Tibial artery (tissue), 4 donors: ENCODE measurements around the gene SLC7A4.

Experiments used
- DNase-seq, 2 donors: peaks; one replicate each; pipeline ENCODE4 v3.0.0-alpha.2; 2019
- H3K27ac ChIP-seq, 2 donors: fragments of 200-600 bp; sonication (generic) in 1 of 2; 1 replicate in 1 of 2; 2 replicates in 1 of 2; pipeline ENCODE4 v1.5.1; 2018 to 2019; ENCODE audit warnings: mild to moderate bottlenecking in 1 of 2
- H3K27me3 ChIP-seq, 2 donors: fragments of 200-600 bp; sonication (generic) in 1 of 2; one replicate each; pipeline versions ENCODE4 v1.5.1 to v1.6.0; 2016 to 2019
- H3K36me3 ChIP-seq, 3 donors: fragments of 200-600 bp; sonication (generic) in 2 of 3; one replicate each; pipeline ENCODE4 v1.5.1; 2016 to 2019; ENCODE audit warnings: mild to moderate bottlenecking in 2 of 3
- H3K4me1 ChIP-seq, 4 donors: fragments of 200-600 bp; sonication (generic) in 2 of 4; 1 replicate in 3 of 4; 2 replicates in 1 of 4; pipeline ENCODE4 v1.5.1; 2016 to 2019
- H3K4me3 ChIP-seq, 2 donors: fragments of 200-600 bp; sonication (generic) in 1 of 2; 1 replicate in 1 of 2; 2 replicates in 1 of 2; pipeline ENCODE4 v1.5.1; 2018 to 2019; ENCODE audit warnings: mild to moderate bottlenecking in 2 of 2
- H3K9me3 ChIP-seq, 3 donors: fragments of 200-600 bp; sonication (generic) in 1 of 3; one replicate each; pipeline ENCODE4 v1.5.1; 2016 to 2019
- intact Hi-C: fragments of 100-400 bp; cut with DNase I; formaldehyde crosslinking; loops from one replicate; pipeline ENCODE4 v1.15.0; 2023; ENCODE audit warnings: low total_unique reads
- TF ChIP-seq, protein P1 (sequence below), 2 experiments: fragments of 200-600 bp in 1 of 2; fragments of 450-650 bp in 1 of 2; IDR thresholded peaks; one replicate each; pipeline ENCODE4 v1.5.1; 2017 to 2019; ENCODE audit warnings: antibody characterized with exemption in 2 of 2, mild to moderate bottlenecking in 1 of 2, moderate library complexity in 1 of 2

The SLC7A4 gene

GRCh38 chr22:20979243-20979809 lies 53.0 kb downstream of the SLC7A4 start:
- intact Hi-C loops: no loop called here
- H3K9me3 ChIP-seq: peaks cover 0 to 10% (median 0%) of the 10 kb centered on the region in 3 donors
- peak overlapping the region; percentile 9 to 21 for H3K4me3 ChIP-seq
- H3K4me1 ChIP-seq: peaks cover 0 to 41% (median 23%) of the 10 kb centered on the region in 4 donors
- no peak for DNase-seq
- peaks cover 0 to 40% of the 10 kb centered on the region in 2 donors for H3K27me3 ChIP-seq
- peaks cover 0 to 10% (median 0%) of the 10 kb centered on the region in 3 donors for H3K36me3 ChIP-seq
- H3K27ac ChIP-seq: no peak overlapping the region
- TF ChIP-seq, protein P1, sequence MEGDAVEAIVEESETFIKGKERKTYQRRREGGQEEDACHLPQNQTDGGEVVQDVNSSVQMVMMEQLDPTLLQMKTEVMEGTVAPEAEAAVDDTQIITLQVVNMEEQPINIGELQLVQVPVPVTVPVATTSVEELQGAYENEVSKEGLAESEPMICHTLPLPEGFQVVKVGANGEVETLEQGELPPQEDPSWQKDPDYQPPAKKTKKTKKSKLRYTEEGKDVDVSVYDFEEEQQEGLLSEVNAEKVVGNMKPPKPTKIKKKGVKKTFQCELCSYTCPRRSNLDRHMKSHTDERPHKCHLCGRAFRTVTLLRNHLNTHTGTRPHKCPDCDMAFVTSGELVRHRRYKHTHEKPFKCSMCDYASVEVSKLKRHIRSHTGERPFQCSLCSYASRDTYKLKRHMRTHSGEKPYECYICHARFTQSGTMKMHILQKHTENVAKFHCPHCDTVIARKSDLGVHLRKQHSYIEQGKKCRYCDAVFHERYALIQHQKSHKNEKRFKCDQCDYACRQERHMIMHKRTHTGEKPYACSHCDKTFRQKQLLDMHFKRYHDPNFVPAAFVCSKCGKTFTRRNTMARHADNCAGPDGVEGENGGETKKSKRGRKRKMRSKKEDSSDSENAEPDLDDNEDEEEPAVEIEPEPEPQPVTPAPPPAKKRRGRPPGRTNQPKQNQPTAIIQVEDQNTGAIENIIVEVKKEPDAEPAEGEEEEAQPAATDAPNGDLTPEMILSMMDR (IDR thresholded peaks at IDR 0.05): no peak
